Cerebellar nuclear complex (tissue), 1 donor: ENCODE measurements around the gene MEF2C.
"Not testable (repeated sequence)": the region's sequence is repeated elsewhere in the genome, so short reads cannot be mapped to it uniquely, and the experiment has no call there.

Experiments used
- DNase-seq, 2 experiments: peaks; one replicate each; lab custom pipeline; 2025; lab: John Stamatoyannopoulos, UW

The MEF2C gene

DNA sequence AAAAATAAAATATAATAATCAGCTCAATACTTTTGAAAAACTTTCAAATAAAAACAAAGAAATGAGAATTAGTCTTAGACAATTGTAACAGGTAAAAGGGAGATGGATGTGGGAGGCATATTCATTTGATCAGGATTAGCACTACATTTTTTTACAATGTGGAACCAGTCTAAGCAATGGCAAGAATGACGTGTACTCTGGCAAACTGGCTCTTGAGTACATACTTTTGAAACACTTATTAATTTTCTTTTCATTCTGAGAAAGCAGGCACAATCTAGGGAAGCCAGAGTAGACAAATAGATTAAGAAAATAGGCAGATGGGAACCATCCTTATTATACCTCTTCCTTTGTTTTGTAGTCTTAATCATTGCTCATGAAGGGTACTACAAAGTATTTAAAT is 79.7 kb downstream of the MEF2C start:
- no peak for DNase-seq

DNA sequence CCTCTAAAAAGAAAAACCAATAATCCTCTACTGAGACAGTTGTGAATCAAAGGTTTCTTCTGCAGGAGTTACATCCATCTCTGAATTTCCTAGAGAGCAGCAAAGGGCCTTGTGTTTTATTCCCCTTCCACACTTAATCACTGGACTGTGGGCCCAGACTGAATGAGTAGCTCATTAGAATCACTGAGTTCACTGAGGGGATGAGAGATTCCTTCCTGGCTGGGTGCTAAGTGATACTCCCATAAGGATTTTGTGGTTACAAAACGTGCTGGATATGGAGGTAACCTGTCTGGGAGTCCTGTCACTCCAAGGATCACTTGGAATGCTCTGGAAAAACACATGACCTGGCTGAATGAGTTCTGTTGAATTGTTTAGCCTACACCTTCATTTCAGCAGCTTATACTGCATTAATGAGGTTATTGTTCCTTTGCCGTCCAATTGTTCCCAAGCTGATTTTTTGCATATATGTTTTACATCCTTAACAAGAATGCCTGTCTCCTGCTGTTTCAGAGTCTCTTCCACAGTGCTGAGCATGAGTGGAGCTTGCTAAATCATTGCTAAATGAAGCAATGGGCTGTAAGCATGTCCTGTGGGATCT is 82.9 kb downstream of the MEF2C start:
- no peak for DNase-seq

- DNase-seq, result not testable (repeated sequence)
Observed at GRCh38 chr5:88798933-88799332, 84.1 kb downstream of the MEF2C start.

DNA sequence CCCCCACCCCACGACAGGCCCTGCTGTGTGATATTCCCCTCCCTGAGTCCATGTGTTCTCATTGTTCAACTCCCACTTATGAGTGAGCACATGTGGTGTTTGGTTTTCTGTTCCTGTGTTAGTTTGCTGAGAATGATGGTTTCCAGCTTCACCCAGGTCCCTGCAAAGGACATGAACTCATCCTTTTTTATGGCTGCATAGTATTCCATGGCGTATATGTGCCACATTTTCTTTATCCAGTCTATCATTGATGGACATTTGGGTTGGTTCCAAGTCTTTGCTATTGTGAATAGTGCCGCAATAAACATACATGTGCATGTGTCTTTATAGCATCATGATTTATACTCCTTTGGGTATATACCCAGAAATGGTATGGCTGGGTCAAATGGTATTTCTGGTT is 89.2 kb downstream of the MEF2C start:
- not testable (repeated sequence) for DNase-seq

DNA sequence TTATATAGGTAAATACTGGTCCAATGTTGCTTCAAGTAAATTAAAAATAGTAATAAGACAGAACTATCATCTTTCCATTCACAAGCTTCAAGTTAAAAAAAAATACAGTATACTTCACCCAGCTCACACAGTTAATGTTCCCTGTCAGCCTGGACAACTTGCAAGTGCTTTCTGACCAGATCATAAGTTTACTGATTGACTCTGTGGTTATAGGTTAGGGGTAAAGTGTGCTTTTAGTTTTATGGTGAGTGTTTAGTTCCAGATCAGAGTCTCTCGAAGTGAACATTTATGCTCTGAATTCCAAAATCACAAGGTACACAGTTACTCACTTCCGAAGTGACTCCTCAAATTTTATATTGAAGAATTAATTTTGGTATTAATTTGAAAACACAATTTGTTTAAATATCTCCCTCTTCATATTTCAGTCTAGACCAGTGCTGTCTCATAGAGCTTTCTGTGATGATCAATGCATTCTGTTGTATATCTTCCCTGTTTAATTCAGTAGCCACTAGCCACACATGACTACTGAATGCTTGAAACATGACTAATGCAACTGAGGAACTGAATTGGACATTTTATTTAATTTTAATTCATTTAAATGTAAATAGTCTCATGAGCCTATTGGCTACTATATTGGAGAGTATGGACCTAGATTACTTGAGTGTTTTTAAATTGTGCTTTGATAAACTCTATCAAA is 90.7 kb downstream of the MEF2C start:
- no peak for DNase-seq

- DNase-seq, result no peak
Observed at GRCh38 chr5:88787856-88788255, 95.1 kb downstream of the MEF2C start.

DNA sequence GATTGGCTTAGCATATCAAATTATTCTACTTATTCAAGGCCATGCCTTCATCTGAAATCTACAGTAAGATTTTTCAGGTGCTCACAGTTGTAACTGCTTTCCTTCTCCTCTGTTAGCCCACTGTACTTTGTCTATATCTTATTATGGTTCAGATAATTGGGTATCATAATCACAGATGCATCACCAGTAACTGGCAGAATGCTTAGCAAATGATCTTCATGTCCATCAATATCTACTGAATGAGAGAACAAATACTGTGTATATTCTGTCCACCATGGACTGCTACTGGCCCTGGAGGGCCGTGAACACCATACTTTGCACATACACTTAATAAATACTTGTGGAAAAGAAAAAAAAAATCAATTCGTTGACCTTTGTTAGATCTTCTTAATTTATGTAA is 96.2 kb downstream of the MEF2C start:
- no peak for DNase-seq

DNA sequence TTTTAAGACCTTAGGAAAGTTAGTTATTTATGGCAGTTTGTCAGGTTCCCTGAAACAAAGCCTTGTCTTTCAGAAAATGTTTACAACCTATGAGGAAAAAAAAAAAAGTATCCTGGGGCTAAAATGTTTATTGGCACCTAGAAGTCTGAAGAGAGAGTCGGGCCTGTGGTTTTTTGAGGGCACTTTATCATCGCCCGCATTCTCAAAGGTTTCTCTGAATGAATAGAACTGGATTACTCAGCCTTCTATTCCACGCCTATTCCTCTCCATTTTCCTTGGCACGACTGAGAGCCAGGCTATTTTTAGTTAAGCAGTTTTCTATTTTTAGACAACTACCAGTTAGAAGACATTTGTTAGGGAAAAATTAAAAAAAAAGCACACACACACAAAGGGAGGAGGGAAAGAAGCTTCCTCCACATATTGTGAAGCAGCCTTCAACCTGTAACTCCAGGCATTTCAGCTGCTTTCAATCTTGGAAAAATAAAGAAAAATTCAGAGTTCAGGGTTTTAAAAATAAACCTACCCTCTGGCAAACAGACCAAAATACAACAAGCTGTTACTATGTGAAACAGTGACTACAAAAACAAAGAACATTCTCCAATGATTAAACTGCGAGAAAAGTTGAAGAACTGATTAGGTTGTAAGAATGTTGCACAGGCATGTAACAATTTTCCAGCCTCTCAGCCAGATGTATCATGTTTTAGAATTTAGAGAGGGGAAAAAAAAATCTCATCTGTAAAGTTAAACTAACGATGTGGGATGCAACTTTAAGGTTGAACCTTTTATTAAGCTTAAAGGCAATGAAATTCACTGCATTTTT is 97.0 kb downstream of the MEF2C start:
- DNase-seq, result peak in 1 of 2 experiments; percentile 26

DNA sequence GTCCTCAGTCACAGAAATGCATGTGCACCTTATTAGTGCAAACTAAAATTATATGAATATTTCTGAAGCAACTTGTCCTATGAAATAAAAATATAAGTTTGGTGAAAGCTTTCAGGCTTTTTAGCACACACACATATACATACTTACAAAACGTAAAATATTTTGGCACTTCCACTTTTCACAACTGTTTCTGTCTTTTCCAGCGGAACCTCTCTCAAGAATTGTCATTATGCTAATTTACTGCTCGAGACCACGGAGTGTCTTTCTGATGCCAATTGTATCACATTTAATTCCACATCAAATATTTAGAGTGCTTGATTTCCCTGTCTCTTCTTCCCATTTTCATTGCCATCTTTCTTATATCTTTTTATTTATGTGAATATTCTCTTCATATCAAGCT is 100.4 kb downstream of the MEF2C start:
- DNase-seq, result no peak

DNA sequence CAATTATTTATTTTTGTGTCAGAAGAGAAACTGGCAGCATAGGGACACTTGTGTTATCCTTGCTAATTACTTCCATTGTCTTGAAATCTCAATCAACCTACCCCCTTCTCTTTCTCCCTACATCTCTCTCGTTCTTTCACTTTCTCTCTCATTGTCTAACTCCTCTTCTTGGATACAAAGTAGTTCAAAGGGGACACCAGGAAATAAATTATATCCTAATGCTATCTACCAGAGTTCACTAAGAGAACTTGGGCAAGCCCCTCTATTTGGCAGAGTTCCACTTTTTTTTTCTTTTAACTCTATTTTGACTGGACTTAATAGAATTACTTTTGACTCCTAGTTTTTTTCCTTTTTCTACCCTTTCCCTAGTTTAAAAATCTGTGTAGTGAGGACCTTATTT is 102.2 kb downstream of the MEF2C start:
- DNase-seq, result no peak

DNA sequence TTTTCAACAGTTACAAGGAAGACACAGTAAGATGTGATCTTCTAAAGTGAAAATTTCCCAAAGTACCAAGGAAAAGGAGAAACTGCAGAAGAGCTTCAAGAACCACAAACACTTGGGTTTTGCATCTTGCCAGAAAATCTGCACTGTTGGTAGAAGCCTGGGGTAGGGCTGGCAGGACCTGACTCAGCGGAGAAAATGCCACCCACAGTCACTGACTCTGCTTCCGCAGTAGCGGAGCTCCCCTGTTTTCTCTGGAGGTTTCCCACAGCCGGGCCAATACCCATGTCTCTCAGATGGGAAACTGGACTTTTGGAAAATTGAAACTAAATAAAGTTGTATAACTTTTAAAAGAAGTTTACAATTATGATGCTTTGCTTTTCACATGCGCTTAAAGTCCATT is 104.2 kb downstream of the MEF2C start:
- DNase-seq, result no peak

- DNase-seq, result no peak
Observed at GRCh38 chr5:88776692-88777091, 106.3 kb downstream of the MEF2C start.

- DNase-seq, result no peak
Observed at GRCh38 chr5:88772831-88773230, 110.2 kb downstream of the MEF2C start.

DNA sequence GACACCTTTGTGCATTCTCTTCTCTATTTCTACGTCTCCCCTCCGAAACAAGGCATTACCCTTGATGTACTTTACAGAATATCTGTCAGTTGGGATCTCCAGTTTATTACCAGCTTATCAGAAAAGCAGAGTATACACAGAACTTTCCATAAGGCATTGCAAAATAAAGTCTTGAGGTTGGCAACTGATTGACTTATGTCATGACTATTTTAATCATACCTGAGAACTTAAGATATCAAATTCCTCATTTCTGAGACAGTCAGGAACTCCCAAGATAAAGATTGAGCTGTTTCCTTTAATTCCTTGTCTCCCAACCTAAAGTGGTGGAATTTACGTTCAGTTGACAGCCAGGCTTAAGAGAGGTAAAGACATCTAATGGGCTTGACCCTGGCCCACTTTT is 110.9 kb downstream of the MEF2C start:
- no peak for DNase-seq

- DNase-seq, result no peak
Observed at GRCh38 chr5:88770276-88771257, 112.4 kb downstream of the MEF2C start.

DNA sequence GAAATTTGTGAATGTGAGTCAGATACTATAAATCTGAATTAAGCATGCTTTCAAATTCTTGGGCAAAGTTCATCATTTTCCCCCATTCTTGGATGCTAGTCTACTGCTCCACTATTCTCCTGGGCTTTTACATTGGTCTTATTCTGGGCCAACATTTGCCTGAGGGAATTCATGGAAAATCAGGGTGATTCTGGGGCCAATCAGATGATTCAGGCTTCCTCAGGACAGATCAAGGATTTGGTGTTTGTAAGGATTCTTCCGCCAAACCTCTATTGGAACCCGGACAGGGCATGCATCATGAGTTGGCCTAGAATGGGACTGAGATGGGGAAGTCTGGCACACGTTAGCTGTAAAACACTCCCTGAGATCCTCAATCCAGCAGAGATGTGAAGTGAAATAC is 113.8 kb downstream of the MEF2C start:
- DNase-seq, result no peak

DNA sequence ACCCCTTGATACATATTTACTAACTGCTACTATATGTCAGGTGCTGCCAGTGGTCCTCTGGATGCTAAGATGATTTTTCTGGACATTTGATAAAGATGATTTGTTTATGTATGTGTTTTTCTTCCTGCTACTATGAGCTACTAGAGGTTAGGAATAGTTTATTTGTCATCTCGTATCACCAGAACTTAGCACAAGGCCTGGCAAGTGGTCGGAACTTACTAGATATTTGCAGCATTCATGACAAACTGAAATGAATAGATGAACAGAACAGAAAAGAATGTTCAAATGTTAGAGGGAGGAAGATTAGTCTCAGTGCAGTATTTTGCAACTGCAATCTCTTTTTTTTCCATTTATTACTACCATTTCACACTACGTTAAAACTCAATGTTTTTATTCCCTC is 114.6 kb downstream of the MEF2C start:
- DNase-seq, result no peak

GRCh38 chr5:88765798-88766197 is 117.2 kb downstream of the MEF2C start:
- DNase-seq, result no peak

DNA sequence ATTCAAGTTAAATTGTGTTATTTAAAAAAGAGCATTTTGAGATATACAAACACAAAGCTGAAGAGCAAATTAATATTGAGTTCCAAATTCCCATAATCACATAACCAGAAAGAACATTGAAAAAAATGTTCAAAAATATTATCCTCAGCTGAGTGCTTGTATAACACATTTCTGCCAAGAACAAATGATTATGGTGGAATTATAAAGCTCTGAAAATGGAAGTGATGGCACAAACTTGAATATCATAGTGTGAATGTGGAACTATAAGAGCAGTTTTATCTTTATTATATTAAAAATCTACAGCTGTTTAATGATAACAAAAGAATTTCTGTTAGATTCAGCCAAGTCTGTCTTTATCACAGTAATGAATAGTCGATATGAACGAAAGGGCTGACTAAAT is 117.8 kb downstream of the MEF2C start:
- DNase-seq, result no peak

DNA sequence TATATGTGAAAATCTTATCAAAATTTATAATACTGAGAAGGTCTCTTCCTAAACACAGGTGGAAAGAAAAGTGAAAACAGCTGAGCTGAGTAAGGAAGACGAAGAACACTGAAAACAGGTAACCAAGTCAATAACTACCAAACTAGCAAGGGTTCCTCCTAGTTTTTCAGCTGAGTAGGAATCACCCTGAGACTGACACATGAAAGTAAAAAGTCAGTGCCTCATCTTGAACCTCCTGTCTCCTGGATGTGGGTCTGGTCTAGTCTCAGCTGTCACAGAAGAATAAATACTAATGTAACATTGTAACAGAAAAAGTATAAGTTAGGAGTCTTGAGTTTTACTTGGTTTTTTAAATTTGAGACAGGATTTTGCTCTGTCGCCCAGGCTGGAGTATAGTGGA is 121.0 kb downstream of the MEF2C start:
- DNase-seq, result no peak

DNA sequence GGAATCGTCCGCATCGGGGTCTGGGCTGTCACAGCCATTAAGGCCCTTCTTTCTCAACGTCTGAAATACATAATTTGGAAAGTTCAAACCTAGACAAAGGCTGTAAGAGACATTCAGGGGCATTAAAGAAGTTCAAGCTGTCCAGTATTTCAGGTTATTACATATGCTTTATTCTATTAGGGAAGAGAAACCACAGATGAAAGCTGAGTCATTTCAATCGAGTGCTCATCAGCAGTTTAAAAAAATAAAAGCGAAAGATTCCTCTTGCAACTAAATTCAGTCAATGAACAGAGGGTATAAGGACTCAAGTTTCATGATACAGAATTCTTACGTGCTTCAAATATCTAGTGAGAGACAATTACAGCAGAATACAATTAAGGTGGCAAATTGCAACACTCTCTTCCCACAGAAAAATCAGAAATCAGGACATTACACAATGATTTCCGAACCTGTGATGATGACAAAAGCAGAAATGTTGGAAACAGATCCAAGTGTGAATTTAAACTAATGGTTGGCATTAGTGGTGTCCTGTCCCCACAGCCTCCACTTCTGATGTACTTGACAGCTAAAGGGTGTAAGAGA is 121.6 kb downstream of the MEF2C start:
- no peak for DNase-seq

GRCh38 chr5:88760527-88760926 is 122.5 kb downstream of the MEF2C start:
- DNase-seq, result no peak
